ENCODE measurements around the gene RAB3GAP1.
A peak's percentile ranks its signal among the peaks of the same experiment; 100 is the strongest.

Gene RAB3GAP1

DNA sequence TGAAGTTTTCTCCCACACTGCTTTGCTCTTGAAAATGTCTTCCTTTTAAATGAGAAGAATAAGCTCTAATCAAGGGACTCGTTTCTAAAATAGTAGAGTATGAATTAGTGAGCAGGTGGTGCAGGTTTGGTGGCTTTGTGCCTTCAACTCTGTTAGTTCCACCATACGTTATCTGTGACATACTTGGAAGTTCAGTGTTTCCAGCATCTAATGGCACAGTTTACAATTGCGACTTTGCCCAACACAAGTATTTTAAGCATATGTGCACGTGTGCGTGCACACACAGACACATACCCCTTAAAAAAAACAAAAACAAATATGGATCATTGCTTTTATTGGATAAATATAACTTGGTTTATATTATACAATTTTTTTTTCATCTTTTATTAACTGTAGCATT, 111.8 kb downstream of the RAB3GAP1 start:
- DNase-seq (ENCODE audit: low read depth): no peak

DNA sequence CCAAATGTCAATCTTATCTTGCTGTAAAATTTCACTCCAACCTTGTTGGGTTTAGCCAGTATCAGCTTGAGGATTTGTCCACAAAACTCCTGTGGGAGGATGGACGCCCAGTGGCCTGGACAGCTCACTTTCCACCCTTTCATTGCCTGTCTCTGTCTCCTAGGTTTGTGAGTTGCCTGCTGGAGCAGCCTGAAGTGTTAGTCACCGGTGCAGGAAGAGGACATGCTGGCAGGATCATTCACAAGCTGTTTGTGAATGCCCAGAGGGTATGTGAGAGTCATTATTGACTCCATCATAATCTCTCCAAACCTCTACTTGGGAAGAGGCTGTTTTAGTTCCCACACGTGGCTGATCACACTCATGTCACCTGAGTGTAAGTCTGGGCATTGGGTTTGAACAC, 112.3 kb downstream of the RAB3GAP1 start:
- peak; percentile 90 for DNase-seq (ENCODE audit: low read depth)

GRCh38 chr2:135167273-135167672, 115.2 kb downstream of the RAB3GAP1 start:
- DNase-seq (ENCODE audit: low read depth): no peak

DNA sequence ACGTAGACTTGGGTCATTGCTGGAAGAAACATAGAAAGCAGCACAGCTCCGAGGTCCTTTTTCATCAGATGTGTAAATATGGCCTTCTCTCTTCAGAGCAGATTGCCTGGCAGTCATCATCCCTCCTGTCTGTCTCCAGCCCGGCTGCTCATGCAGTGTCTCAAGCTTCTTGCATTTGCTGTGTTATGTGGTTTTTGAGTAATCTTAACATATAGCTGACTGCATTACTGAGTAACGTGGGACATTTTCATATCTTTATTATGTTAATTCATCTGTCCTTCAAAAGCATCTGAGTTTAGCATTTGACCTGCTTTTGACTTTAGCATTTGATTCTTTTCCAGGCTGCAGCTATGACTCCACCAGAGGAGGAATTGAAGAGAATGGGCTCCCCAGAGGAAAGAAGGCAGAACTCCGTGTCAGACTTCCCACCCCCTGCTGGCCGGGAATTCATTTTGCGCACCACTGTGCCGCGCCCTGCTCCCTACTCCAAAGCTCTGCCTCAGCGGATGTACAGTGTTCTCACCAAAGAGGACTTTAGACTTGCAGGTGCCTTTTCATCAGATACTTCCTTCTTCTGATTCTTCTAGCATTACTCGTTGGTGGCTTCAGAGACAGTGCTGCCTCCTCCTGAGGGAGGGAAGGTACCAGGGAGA, 116.2 kb downstream of the RAB3GAP1 start:
- no peak for DNase-seq (ENCODE audit: low read depth)

DNA sequence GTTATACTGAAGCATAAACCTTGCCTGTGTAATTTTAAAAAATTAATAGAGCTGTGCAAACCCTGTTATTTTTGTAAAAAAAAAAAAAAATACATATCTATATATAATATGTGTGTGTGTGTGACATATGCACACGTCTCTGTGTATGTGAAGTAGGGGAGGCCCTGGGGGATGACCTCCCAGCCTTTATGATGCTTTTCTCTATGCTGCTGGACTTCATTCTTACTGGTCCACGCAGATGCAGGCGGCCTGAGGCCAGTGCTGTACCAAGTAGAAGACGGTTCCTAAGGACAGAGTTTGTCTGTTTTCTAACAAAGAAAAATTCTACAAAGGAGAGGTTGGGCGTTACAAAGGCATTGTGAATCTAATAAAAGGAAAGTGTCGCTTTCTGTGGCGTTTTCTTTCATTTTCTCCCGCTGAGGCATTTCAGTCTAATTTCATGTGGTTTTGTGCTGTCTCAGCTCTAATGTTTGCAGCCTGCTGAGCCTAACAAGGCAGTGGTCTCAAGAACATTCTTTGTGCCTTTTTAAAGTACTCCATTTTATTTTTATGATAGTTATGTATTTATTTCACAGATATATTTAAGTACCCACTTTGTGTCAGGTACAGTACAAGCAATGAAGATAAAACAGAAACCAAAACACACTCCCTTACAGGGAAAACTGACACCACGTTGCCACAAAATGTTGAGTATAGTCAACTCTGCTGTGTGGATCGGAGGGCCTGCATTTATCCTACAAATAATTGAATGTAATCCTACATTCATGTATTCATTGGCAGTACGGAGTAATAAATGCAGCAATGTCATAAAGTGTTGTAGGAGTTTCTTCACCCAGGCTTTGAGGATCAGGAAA, 118.0 kb downstream of the RAB3GAP1 start:
- no peak for DNase-seq (ENCODE audit: low read depth)

GRCh38 chr2:135174049-135174809, 122.1 kb downstream of the RAB3GAP1 start:
- DNase-seq (ENCODE audit: low read depth): no peak

- no peak for DNase-seq (ENCODE audit: low read depth)
Observed at GRCh38 chr2:135174810-135175093, 122.7 kb downstream of the RAB3GAP1 start.

DNA sequence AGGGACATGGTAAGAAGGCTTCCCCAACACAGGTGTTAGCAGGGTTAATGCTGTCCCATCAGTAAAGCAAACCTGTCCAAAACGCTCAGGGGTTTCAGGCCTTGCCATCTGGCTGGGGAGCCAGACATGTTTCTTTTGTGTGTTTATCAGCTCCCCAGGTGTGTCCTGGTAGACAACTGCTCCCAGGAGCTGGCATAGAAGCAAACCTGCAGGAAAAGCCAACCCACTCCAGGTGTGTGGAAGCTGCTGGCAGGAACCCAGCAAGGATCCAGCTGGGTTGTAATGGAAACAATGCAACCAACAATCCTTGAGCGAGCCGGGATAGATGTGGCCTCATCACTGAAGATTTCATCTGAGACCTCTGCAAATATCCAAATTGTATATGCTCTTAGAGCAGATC, 123.1 kb downstream of the RAB3GAP1 start:
- DNase-seq (ENCODE audit: low read depth): no peak

DNA sequence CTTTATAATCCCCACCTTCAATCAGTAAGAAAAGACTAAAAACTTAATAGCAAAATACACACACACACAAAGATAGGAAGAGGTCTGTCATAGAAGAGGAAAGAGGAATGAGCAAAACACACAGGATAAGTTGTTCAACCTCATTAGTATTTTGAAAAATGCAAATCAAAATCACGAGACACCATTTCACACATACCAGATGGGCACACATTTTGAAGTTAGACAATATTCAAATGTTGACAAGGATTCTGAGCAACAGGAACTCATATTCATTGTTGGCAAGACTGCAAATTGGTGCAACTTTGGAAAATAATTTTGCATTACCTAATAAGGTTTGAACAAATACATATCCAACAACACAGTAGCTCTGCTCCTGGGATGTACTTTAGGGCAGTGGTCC, 127.6 kb downstream of the RAB3GAP1 start:
- DNase-seq (ENCODE audit: low read depth): no peak

DNA sequence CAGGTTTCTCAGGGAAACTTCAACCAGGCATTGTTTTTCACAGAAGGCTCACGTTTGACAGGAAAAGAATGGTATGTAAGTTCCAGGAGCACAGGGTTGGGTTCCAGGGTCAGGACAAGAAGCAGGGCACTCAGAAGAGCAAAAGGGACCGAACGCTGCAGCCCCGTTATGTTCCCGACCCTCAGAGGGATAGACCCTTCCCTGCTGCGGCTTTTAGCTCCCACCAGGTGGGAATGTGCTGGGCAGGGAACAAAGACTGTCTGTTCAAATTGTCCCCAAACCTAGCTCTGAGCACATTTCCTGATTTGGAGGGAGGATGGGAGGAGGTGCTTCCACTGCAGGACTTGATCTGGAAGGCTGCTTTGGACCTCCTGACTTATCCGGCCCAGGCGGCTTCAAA, 130.1 kb downstream of the RAB3GAP1 start:
- DNase-seq (ENCODE audit: low read depth): no peak

DNA sequence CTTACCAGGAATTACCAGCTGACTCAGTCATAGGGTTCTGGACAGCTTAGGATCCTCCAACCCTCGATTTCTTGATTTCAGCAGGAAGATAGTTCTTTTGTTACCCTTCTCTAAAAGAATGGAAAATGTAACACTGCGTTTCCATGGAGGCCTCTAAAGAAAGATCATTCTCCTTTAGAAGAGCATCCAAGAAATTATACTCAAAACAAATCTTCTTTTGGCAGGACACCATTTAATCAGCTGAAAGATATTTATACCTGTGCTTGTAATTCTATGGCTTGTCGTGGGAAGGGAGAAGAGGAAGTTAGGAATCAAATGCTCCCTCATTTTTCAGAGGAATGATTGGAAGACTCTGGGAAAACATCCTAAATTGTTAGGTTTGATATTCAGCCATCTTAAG, 130.5 kb downstream of the RAB3GAP1 start:
- DNase-seq (ENCODE audit: low read depth): no peak

- DNase-seq (ENCODE audit: low read depth): no peak
Observed at GRCh38 chr2:135183822-135184221, 131.7 kb downstream of the RAB3GAP1 start.

GRCh38 chr2:135186054-135186453, 134.0 kb downstream of the RAB3GAP1 start:
- DNase-seq (ENCODE audit: low read depth): no peak

DNA sequence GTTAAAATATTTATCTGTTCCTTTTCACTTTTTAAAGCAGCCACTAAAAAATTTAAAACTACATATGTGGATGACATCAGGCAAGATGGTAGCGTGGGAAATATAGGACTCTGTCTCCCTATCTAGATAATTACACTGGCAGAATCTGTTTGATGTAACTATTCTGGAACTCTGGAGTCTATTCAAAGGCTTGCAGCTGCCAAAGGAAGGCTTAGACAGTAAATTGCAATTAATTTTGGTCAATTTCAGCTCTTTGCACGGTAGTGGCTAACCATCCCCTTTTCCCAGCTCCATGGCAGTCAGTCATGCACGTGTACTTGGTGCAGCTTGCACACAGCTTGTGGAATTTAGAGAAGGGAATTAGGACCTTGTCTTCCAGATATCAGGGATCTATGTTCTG, 135.2 kb downstream of the RAB3GAP1 start:
- no peak for DNase-seq (ENCODE audit: low read depth)

GRCh38 chr2:135189148-135189547, 137.1 kb downstream of the RAB3GAP1 start:
- no peak for DNase-seq (ENCODE audit: low read depth)

- DNase-seq (ENCODE audit: low read depth): peak; percentile 17
Observed at GRCh38 chr2:135190799-135191198, 138.7 kb downstream of the RAB3GAP1 start.

DNA sequence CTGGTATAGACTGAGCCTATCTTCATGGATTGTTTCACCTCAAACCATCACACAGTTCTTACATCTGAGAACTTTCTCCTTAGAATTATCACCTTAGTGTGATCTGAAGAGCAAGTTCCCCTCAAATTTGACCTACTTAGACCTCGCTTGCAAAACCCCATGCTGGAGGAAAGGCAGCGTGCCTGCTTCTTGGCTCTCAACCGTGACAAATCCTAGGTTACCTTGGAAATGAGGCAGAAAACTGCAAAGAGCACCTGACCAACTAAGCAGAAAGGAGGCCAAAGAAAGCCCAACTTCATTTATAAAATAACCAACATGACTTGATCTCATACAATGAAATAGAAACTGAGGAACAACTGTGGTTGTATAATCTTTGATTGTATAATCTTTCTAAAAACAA, 146.4 kb downstream of the RAB3GAP1 start:
- no peak for DNase-seq (ENCODE audit: low read depth)

DNA sequence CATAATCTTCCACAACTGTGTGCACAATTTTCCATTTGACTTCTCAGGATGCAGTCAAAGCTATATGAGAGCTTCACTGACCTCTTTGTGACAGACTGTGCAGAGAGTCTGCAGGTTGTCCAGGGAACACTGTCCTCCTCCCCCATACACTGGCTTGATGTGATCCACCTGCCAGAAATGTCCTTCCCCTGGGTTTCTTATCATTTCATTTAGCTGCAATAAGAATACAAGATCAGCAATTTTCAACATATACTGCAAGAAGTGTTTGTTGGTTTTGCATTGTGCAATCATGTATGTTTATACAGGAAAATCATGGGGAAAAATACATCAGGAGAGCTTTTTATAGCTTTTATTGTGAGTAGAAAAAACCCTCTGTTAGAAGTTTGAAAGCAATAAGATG, 150.7 kb downstream of the RAB3GAP1 start:
- DNase-seq (ENCODE audit: low read depth): no peak

GRCh38 chr2:135203944-135204343, 151.9 kb downstream of the RAB3GAP1 start:
- no peak for DNase-seq (ENCODE audit: low read depth)

GRCh38 chr2:135208016-135208415, 155.9 kb downstream of the RAB3GAP1 start:
- DNase-seq (ENCODE audit: low read depth): no peak

DNA sequence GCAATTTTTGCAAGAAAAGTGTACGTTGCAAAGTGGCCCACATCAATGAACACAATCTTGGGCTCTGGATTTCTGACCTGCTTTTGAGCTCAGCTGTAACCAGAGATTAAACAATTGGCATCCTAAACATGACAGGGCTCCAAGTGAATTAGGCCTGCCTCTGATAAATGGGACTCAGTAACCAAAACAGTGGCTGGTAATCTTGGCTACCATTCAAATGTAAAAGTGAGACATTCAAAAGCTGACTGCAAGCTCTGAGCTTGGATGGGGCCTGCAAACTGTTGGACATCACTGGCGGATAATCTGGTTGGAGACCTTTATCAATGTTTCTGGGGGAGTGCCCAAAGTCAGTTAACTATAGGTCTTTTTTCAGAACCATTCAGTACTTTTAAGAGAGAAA, 160.7 kb downstream of the RAB3GAP1 start:
- DNase-seq (ENCODE audit: low read depth): no peak

DNA sequence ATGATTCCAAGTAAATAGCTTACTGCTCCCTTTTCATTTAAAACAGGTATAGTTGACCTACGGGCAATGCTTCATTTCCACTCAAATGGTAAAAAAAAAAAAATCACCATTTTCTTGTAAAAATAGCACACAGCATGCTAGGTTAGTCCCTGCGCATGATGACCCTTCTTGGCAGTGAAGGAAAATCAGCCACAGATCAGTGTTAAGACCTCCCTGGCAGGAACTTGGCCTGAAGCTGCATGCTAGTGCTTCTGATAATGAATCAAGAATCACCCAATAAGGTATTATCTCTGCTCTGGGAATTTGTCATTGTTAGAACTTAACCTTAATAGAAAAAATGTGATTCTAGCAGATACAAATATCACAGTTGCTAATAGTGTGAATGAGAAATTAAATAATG, 166.3 kb downstream of the RAB3GAP1 start:
- no peak for DNase-seq (ENCODE audit: low read depth)

DNA sequence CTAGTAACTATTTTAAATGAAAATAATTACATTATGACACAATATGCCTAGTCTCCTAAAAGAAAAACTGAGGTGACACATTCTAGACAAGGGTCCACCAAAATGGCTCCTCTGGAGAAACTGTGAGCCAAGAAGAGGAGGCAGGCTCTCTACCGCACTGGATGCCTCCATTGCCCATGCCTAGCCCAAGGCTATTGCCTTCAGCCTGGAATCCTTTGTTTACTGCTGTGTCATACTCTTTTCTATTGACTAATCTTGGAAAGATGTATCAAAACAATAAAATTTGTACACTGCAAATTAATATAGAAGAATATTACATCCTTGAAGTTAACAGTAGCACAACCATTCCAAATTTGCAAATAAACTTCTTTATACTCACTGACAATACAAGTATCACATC, 167.1 kb downstream of the RAB3GAP1 start:
- no peak for DNase-seq (ENCODE audit: low read depth)

Measured in iris pigment epithelial cell (primary cell).